Brain pericyte (primary cell): ENCODE measurements around the gene EXT2.

ENCODE experiments used
- DNase-seq: peaks from one replicate; pipeline ENCODE4 v3.0.0-alpha.2; 2012; ENCODE audit warnings: low read depth, low spot score

Gene EXT2

GRCh38 chr11:44165432-44165831, 70.0 kb downstream of the EXT2 start:
- DNase-seq = no peak

- DNase-seq = no peak
Observed at GRCh38 chr11:44167046-44167445, 71.6 kb downstream of the EXT2 start.

GRCh38 chr11:44171518-44171917, 76.0 kb downstream of the EXT2 start:
- DNase-seq = no peak

GRCh38 chr11:44172966-44173365, 77.5 kb downstream of the EXT2 start:
- no peak for DNase-seq

- no peak for DNase-seq
Observed at GRCh38 chr11:44174842-44175241, 79.4 kb downstream of the EXT2 start.

GRCh38 chr11:44176546-44177213, 81.2 kb downstream of the EXT2 start:
- no peak for DNase-seq

GRCh38 chr11:44177905-44178304, 82.4 kb downstream of the EXT2 start:
- DNase-seq = no peak

- no peak for DNase-seq
Observed at GRCh38 chr11:44178381-44178780, 82.9 kb downstream of the EXT2 start.

- DNase-seq = no peak
Observed at GRCh38 chr11:44179173-44179572, 83.7 kb downstream of the EXT2 start.

GRCh38 chr11:44180107-44180506, 84.6 kb downstream of the EXT2 start:
- DNase-seq = no peak

GRCh38 chr11:44185522-44185921, 90.0 kb downstream of the EXT2 start:
- no peak for DNase-seq

- no peak for DNase-seq
Observed at GRCh38 chr11:44186321-44186930, 90.9 kb downstream of the EXT2 start.

GRCh38 chr11:44188643-44189042, 93.2 kb downstream of the EXT2 start:
- DNase-seq = no peak

GRCh38 chr11:44189986-44190882, 94.8 kb downstream of the EXT2 start:
- DNase-seq = no peak

- no peak for DNase-seq
Observed at GRCh38 chr11:44190883-44191230, 95.4 kb downstream of the EXT2 start.

- DNase-seq = no peak
Observed at GRCh38 chr11:44191322-44192016, 96.0 kb downstream of the EXT2 start.

GRCh38 chr11:44192017-44192385, 96.5 kb downstream of the EXT2 start:
- DNase-seq = no peak

GRCh38 chr11:44192462-44193100, 97.1 kb downstream of the EXT2 start:
- no peak for DNase-seq

GRCh38 chr11:44193856-44194255, 98.4 kb downstream of the EXT2 start:
- no peak for DNase-seq

GRCh38 chr11:44198146-44198724, 102.8 kb downstream of the EXT2 start:
- no peak for DNase-seq

GRCh38 chr11:44199298-44199697, 103.8 kb downstream of the EXT2 start:
- DNase-seq = no peak
